CD14-positive monocyte (primary cell): ENCODE results near the gene AKR1B1. TPM values are rescaled to one million over a fixed set of nuclear protein-coding genes. Genes with fewer than 3 reads are reported as not detected.

Experiments
- DNase-seq, 3 donors: peaks; one replicate each; pipeline ENCODE4 v3.0.0-alpha.2; 2011 to 2022
- H2AFZ ChIP-seq: 2 replicates; pipeline ENCODE4 v1.6.0; 2012; ENCODE audit warnings: mild to moderate bottlenecking, low read depth, low read length, inconsistent platforms; ENCODE audit not compliant: insufficient read depth, poor library complexity, severe bottlenecking
- H3K27ac ChIP-seq, 2 donors: 1 replicate in 1 of 2; 2 replicates in 1 of 2; pipeline ENCODE4 v1.5.1; 2012 to 2013; ENCODE audit warnings: low read length in 2 of 2, control low read depth in 1 of 2, inconsistent platforms in 1 of 2, low read depth in 1 of 2, mild to moderate bottlenecking in 1 of 2
- H3K27me3 ChIP-seq, 2 donors: one replicate each; pipeline versions ENCODE4 v1.6.0 to v1.6.1; 2011 to 2013; ENCODE audit warnings: low read length in 2 of 2; ENCODE audit not compliant: control insufficient read depth in 2 of 2, insufficient read depth in 2 of 2
- H3K36me3 ChIP-seq, 2 donors: replicated peaks in 1 of 2; 1 replicate in 1 of 2; 2 replicates in 1 of 2; pipeline versions ENCODE4 v1.5.1 to v1.6.1; 2012 to 2013; ENCODE audit warnings: low read length in 2 of 2, control low read depth in 1 of 2, inconsistent platforms in 1 of 2, mild to moderate bottlenecking in 1 of 2; ENCODE audit not compliant: insufficient read depth in 2 of 2, control insufficient read depth in 1 of 2
- H3K4me1 ChIP-seq, 2 donors: 1 replicate in 1 of 2; 2 replicates in 1 of 2; pipeline versions ENCODE4 v1.5.1 to v1.6.1; 2012 to 2013; ENCODE audit warnings: low read length in 2 of 2, control low read depth in 1 of 2, inconsistent platforms in 1 of 2, mild to moderate bottlenecking in 1 of 2, moderate library complexity in 1 of 2; ENCODE audit not compliant: insufficient read depth in 2 of 2, control insufficient read depth in 1 of 2
- H3K4me2 ChIP-seq: replicated peaks from 2 replicates; pipeline ENCODE3; 2012; ENCODE audit warnings: low read length, moderate library complexity, mild to moderate bottlenecking; ENCODE audit not compliant: poor library complexity, severe bottlenecking; ENCODE audit errors: extremely low read depth
- H3K4me3 ChIP-seq, 3 experiments: fragments of 200-600 bp in 1 of 3; sonication (generic) in 1 of 3; replicated peaks in 1 of 3; 1 replicate in 2 of 3; 2 replicates in 1 of 3; pipeline ENCODE4 v1.5.1; 2011 to 2013; ENCODE audit warnings: low read length in 3 of 3, mild to moderate bottlenecking in 3 of 3, control low read depth in 2 of 3, low read depth in 2 of 3, inconsistent platforms in 1 of 3, moderate library complexity in 1 of 3
- H3K79me2 ChIP-seq: 2 replicates; pipeline ENCODE4 v1.6.0; 2012; ENCODE audit warnings: mild to moderate bottlenecking, control low read depth, inconsistent platforms, low read length, moderate library complexity; ENCODE audit not compliant: insufficient read depth
- H3K9ac ChIP-seq: 2 replicates; pipeline ENCODE4 v1.6.0; 2017; ENCODE audit warnings: low read length, mild to moderate bottlenecking; ENCODE audit not compliant: insufficient read depth, poor library complexity, severe bottlenecking
- H3K9me3 ChIP-seq, 2 donors: replicated peaks in 1 of 2; 1 replicate in 1 of 2; 2 replicates in 1 of 2; pipeline versions ENCODE4 v1.5.1 to v1.6.1; 2012 to 2013; ENCODE audit warnings: low read length in 2 of 2, control low read depth in 1 of 2; ENCODE audit not compliant: control insufficient read depth in 1 of 2, insufficient read depth in 1 of 2
- H4K20me1 ChIP-seq: 2 replicates; pipeline ENCODE4 v1.6.0; 2012; ENCODE audit warnings: mild to moderate bottlenecking, low read length, control low read depth, moderate library complexity; ENCODE audit not compliant: insufficient read depth
- H3K27ac Mint-ChIP-seq, 7 donors: one replicate each; pipeline ENCODE4 v1.8.0; 2020; ENCODE audit warnings: mild to moderate bottlenecking in 7 of 7, mixed read lengths in 7 of 7, moderate library complexity in 6 of 7, inconsistent platforms in 2 of 7
- H3K27me3 Mint-ChIP-seq, 3 donors: one replicate each; pipeline ENCODE4 v1.8.0; 2021 to 2022; ENCODE audit warnings: low read depth in 3 of 3, mild to moderate bottlenecking in 3 of 3, mixed read lengths in 3 of 3, moderate library complexity in 3 of 3, inconsistent platforms in 1 of 3
- H3K36me3 Mint-ChIP-seq, 2 donors: one replicate each; pipeline ENCODE4 v1.8.0; 2020; ENCODE audit warnings: mixed read lengths in 2 of 2, inconsistent platforms in 1 of 2, mild to moderate bottlenecking in 1 of 2
- H3K4me1 Mint-ChIP-seq: one replicate; pipeline ENCODE4 v1.8.0; 2020; ENCODE audit warnings: mild to moderate bottlenecking, mixed read lengths
- H3K4me3 Mint-ChIP-seq, 2 donors: one replicate each; pipeline ENCODE4 v1.8.0; 2020; ENCODE audit warnings: mild to moderate bottlenecking in 2 of 2, mixed read lengths in 2 of 2, moderate library complexity in 1 of 2
- H3K9me3 Mint-ChIP-seq, 7 donors: one replicate each; pipeline ENCODE4 v1.8.0; 2020 to 2022; ENCODE audit warnings: mixed read lengths in 7 of 7, mild to moderate bottlenecking in 6 of 7, moderate library complexity in 6 of 7, inconsistent platforms in 2 of 7
- WGBS: methylation state at CpG from one replicate; pipeline ENCODE4 v1.1.5; 2013; ENCODE audit warnings: missing lambda C conversion rate; ENCODE audit not compliant: insufficient coverage; 5-methylcytosine and 5-hydroxymethylcytosine counted together
- intact Hi-C, 2 donors: fragments of 100-400 bp; cut with micrococcal nuclease; formaldehyde crosslinking; loops; one replicate each; pipeline versions ENCODE4 v1.15.0 to v1.15.1; 2023
- polyA plus RNA-seq, 3 donors: library from polyadenylated mRNA; depleted of rRNA in 1 of 3; unstranded in 2 of 3; stranded (reverse) in 1 of 3; fragments of 300-500 nt in 2 of 3; fragments of >200 nt in 1 of 3; fragmentation: Illumina TruSeq in 2 of 3; gene quantifications; 1 replicate in 2 of 3; 2 replicates in 1 of 3; pipeline ENCODE4 v1.2.3, GENCODE V29; 2012 to 2021
- TF ChIP-seq, protein P1 (sequence below): fragments of 200-600 bp; IDR thresholded peaks from one replicate; pipeline ENCODE4 v1.8.0; 2022; ENCODE audit warnings: antibody characterized with exemption, mild to moderate bottlenecking

AKR1B1 gene
- polyA plus RNA-seq, 3 donors: 50.1 to 66.4 (median 62.6) TPM

DNA sequence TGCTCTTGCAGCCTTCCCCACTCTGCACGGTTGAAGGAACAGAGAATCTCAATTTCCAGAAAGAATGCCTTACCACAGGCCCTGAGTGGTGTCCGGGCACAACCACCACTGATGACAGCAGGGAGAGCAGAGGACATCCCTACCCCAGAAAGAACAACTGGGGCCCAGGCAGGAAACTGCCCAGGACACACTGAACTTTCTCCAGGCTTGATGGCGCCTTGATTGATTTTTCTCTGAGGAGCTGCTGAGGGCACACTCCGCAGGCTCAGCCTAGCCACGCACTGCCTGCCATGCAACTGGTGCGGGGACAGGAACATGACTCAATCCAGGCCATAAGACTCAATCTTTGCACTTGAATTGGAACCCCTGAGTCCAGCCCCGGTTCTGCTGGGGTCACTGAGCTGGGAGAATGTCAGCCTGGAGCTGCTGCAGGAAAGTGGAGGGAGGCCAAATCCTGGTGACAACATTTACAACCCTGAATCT, 5.9 kb downstream of the AKR1B1 start:
- intact Hi-C loops: no loop called here
- Mint-ChIP-seq H3K9me3 (no peaks in the 10 kb centered on the region), H3K27me3 (peaks cover 0 to 5% (median 1%) of the 10 kb centered on the region in 3 donors), H3K4me1 (peaks cover 48% of the 10 kb centered on the region), H3K27ac (peak overlapping the region in 1 of 7 donors; percentile 32), H3K4me3 (no peak overlapping the region), H3K36me3 (peaks cover 28 to 35% of the 10 kb centered on the region in 2 donors)
- TF ChIP-seq, protein P1, sequence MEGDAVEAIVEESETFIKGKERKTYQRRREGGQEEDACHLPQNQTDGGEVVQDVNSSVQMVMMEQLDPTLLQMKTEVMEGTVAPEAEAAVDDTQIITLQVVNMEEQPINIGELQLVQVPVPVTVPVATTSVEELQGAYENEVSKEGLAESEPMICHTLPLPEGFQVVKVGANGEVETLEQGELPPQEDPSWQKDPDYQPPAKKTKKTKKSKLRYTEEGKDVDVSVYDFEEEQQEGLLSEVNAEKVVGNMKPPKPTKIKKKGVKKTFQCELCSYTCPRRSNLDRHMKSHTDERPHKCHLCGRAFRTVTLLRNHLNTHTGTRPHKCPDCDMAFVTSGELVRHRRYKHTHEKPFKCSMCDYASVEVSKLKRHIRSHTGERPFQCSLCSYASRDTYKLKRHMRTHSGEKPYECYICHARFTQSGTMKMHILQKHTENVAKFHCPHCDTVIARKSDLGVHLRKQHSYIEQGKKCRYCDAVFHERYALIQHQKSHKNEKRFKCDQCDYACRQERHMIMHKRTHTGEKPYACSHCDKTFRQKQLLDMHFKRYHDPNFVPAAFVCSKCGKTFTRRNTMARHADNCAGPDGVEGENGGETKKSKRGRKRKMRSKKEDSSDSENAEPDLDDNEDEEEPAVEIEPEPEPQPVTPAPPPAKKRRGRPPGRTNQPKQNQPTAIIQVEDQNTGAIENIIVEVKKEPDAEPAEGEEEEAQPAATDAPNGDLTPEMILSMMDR: no peak
- Histone ChIP-seq H2AFZ (no peak overlapping the region), H3K27me3 (no peaks in the 10 kb centered on the region), H3K79me2 (peaks cover 10% of the 10 kb centered on the region), H3K4me3 (no peak overlapping the region), H3K4me1 (peaks cover 38 to 41% of the 10 kb centered on the region in 2 donors), H3K9me3 (no peaks in the 10 kb centered on the region), H3K27ac (no peak overlapping the region), H4K20me1 (no peaks in the 10 kb centered on the region), H3K9ac (peak overlapping the region; percentile 6), H3K36me3 (peaks cover 14 to 27% of the 10 kb centered on the region in 2 donors), H3K4me2 (no peak overlapping the region)
- no peak for DNase-seq
- 90% methylated on average over 6 of the region's 7 CpGs for WGBS

DNA sequence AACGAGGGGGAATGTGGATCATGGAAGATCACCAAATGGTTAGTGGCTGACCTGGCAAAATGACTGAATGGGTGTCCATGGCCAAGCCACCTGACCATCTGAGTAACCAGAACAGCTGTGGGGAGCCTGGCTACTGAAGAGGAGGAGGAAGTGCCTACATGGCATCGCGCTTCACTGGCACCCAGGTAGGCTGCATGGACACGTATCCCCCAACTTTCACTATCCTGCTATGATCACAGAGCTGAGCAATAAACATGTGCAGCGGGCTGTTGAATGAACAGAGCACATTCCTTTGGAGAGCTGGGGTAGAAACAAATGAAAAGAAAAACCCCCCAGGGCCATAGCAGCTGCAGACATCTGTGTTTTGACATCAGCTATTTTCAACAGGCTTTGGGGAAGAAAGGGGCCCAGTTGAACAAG, 6.5 kb downstream of the AKR1B1 start:
- H3K9ac ChIP-seq: no peak overlapping the region
- no peak for DNase-seq
- peaks cover 10% of the 10 kb centered on the region for H3K79me2 ChIP-seq
- H3K4me1 ChIP-seq: peaks cover 39 to 40% of the 10 kb centered on the region in 2 donors
- no peak overlapping the region for H3K4me3 Mint-ChIP-seq
- H4K20me1 ChIP-seq: no peaks in the 10 kb centered on the region
- H3K4me2 ChIP-seq: no peak overlapping the region
- peak overlapping the region in 1 of 7 donors; percentile 50 for H3K27ac Mint-ChIP-seq
- intact Hi-C loops: no loop called here
- H2AFZ ChIP-seq: no peak overlapping the region
- 92% methylated on average over 1 of the region's 5 CpGs for WGBS
- TF ChIP-seq, protein P1: no peak
- H3K36me3 ChIP-seq: peaks cover 17 to 33% of the 10 kb centered on the region in 2 donors
- H3K36me3 Mint-ChIP-seq: peaks cover 34 to 41% of the 10 kb centered on the region in 2 donors
- peaks cover 0 to 5% (median 1%) of the 10 kb centered on the region in 3 donors for H3K27me3 Mint-ChIP-seq
- H3K9me3 ChIP-seq: no peaks in the 10 kb centered on the region
- H3K27ac ChIP-seq: no peak overlapping the region
- no peaks in the 10 kb centered on the region for H3K27me3 ChIP-seq
- no peaks in the 10 kb centered on the region for H3K9me3 Mint-ChIP-seq
- H3K4me3 ChIP-seq: no peak overlapping the region
- H3K4me1 Mint-ChIP-seq: peaks cover 47% of the 10 kb centered on the region
